ENCODE data around the gene GPSM1. TPM values are rescaled to one million over a fixed set of nuclear protein-coding genes. Genes with fewer than 3 reads are reported as not detected.
"Not testable (repeated sequence)": the region's sequence is repeated elsewhere in the genome, so short reads cannot be mapped to it uniquely, and the experiment has no call there.

The GPSM1 gene
- total RNA-seq, 4 donors from 2014 or later = 28.8 to 95.1 (median 38.1) TPM

DNA sequence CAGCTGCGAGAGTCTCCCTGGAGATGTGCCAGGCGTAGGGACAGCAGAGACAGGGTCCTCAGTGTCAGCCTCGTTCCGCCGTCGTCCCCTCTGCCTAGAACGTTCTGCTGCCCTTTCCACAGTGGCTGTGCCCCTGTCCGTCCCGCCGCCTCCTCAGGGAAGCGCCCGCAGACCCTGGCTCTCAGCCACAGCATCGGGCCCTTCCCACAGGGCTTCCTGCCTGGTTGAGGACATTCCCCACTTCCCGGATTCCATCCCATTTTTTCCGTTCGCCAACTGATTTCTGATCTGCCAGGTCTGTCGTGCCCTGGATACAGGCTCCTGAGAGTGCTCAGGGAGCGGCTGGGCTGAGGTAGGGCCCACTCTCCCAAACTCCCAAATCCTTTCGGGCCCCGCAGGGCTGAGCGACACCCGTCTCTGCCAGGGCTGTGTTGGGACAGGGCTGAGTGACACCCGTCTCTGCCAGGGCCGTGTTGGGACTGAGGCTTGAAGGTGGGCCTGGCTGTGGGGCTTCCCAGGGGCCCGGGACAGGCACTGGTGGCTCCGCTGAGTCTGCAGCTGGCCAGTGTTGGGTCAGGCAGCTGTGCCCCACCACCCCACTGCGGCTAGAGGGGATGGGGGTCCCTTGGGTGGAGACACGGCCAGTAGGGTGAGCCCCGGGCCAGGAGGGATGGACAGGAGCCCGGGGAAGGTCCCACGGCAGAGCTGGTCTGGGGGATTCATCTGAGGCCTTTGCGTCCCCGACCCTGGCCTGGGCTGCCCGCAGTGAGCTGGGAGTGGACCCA is 20.3 kb downstream of the GPSM1 start:
- Histone ChIP-seq H3K4me3 (no peak overlapping the region), H3K27ac (peak overlapping the region; percentile 10 to 93 (median 86)), H3K36me3 (peaks cover 0 to 38% (median 0%) of the 10 kb centered on the region in 3 donors)

GRCh38 chr9:136348691-136349090 is 21.4 kb downstream of the GPSM1 start:
- Histone ChIP-seq H3K4me1 (peaks cover 0 to 61% (median 29%) of the 10 kb centered on the region in 4 donors), H3K9me3 (no peaks in the 10 kb centered on the region), H3K27me3 (no peaks in the 10 kb centered on the region), H3K27ac (peak overlapping the region in 2 of 4 donors; percentile 91 to 93), H3K4me3 (no peak overlapping the region), H3K36me3 (peaks cover 0 to 38% (median 0%) of the 10 kb centered on the region in 3 donors)
- TF ChIP-seq, protein P1, sequence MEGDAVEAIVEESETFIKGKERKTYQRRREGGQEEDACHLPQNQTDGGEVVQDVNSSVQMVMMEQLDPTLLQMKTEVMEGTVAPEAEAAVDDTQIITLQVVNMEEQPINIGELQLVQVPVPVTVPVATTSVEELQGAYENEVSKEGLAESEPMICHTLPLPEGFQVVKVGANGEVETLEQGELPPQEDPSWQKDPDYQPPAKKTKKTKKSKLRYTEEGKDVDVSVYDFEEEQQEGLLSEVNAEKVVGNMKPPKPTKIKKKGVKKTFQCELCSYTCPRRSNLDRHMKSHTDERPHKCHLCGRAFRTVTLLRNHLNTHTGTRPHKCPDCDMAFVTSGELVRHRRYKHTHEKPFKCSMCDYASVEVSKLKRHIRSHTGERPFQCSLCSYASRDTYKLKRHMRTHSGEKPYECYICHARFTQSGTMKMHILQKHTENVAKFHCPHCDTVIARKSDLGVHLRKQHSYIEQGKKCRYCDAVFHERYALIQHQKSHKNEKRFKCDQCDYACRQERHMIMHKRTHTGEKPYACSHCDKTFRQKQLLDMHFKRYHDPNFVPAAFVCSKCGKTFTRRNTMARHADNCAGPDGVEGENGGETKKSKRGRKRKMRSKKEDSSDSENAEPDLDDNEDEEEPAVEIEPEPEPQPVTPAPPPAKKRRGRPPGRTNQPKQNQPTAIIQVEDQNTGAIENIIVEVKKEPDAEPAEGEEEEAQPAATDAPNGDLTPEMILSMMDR (IDR thresholded peaks at IDR 0.05) = no peak
- no peak for TF ChIP-seq POLR2A (IDR thresholded peaks at IDR 0.05)
- no peak for TF ChIP-seq EP300 (IDR thresholded peaks at IDR 0.05)
- WGBS, 2 donors = 84 to 93% methylated on average over 8 to 14 of the region's 14 CpGs
- no peak for DNase-seq (ENCODE audit: low spot score in 2 of 2)

More for the DNA sequence above, 20.3 kb downstream of the GPSM1 start:
- DNase-seq (ENCODE audit: low spot score in 2 of 2) = no peak
- TF ChIP-seq, protein P1 (IDR thresholded peaks at IDR 0.05) = no peak
- TF ChIP-seq POLR2A (IDR thresholded peaks at IDR 0.05) (no peak), EP300 (IDR thresholded peaks at IDR 0.05) (no peak)
- Histone ChIP-seq H3K9me3 (no peaks in the 10 kb centered on the region), H3K27me3 (no peaks in the 10 kb centered on the region), H3K4me1 (peaks cover 0 to 61% (median 31%) of the 10 kb centered on the region in 4 donors)
- WGBS, 2 donors = 59 to 74% methylated on average over 23 to 29 of the region's 34 CpGs

GRCh38 chr9:136349546-136349945 is 22.2 kb downstream of the GPSM1 start:
- no peak for DNase-seq (ENCODE audit: low spot score in 2 of 2)
- Histone ChIP-seq H3K9me3 (no peaks in the 10 kb centered on the region), H3K27me3 (no peaks in the 10 kb centered on the region), H3K4me1 (peaks cover 0 to 61% (median 32%) of the 10 kb centered on the region in 4 donors), H3K27ac (peak overlapping the region in 1 of 4 donors; percentile 93), H3K4me3 (no peak overlapping the region), H3K36me3 (peaks cover 0 to 38% (median 0%) of the 10 kb centered on the region in 3 donors)
- TF ChIP-seq POLR2A (IDR thresholded peaks at IDR 0.05) (no peak), EP300 (IDR thresholded peaks at IDR 0.05) (no peak)
- TF ChIP-seq, protein P1 (IDR thresholded peaks at IDR 0.05) = no peak
- WGBS, 2 donors = 63 to 100% methylated on average over 1 of the region's 24 CpGs

DNA sequence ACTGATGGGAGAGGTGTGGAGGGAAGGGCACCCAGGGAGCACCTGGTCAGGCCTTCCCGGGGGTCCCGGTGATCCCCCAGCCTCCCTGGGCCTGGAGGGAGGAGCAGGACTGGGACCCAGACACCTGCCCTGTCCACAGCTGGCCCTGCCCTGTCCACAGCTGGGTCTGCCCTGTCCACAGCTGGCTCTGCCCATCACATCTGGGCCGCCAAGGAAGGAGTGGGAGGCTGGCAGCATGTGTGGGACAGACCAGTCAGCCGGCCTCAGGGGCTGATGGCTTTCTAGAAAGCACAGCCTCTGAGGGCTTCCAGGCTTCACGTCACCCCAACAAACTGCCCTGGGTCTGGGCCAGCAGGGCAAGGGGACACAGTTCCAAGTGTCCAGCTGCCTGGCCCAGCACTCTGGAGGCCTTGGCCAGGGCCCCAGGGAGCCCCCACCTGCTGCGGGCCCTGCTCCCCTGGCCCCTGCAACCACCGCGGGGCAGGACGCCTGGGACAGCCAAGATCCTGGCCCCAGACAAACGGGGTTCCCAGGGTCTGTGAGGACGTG is 24.0 kb downstream of the GPSM1 start:
- no peak for DNase-seq (ENCODE audit: low spot score in 2 of 2)
- WGBS, 2 donors = 33 to 100% methylated on average over 2 to 11 of the region's 11 CpGs
- TF ChIP-seq POLR2A (IDR thresholded peaks at IDR 0.05) (no peak), EP300 (IDR thresholded peaks at IDR 0.05) (no peak)
- TF ChIP-seq, protein P1 (IDR thresholded peaks at IDR 0.05) = no peak
- H3K27ac ChIP-seq = peak overlapping the region in 1 of 4 donors; percentile 93
- no peaks in the 10 kb centered on the region for H3K9me3 ChIP-seq
- H3K27me3 ChIP-seq = no peaks in the 10 kb centered on the region
- peaks cover 0 to 38% (median 0%) of the 10 kb centered on the region in 3 donors for H3K36me3 ChIP-seq
- H3K4me3 ChIP-seq = no peak overlapping the region
- peaks cover 0 to 58% (median 31%) of the 10 kb centered on the region in 4 donors for H3K4me1 ChIP-seq

GRCh38 chr9:136351868-136352267 is 24.5 kb downstream of the GPSM1 start:
- peaks cover 0 to 44% (median 0%) of the 10 kb centered on the region in 3 donors for H3K36me3 ChIP-seq
- H3K27me3 ChIP-seq; H3K9me3 ChIP-seq; H3K4me3 ChIP-seq; DNase-seq (ENCODE audit: low spot score in 2 of 2): not testable (repeated sequence)
- WGBS, 2 donors = 84 to 95% methylated on average over 8 of the region's 24 CpGs
- H3K27ac ChIP-seq = peak overlapping the region in 1 of 4 donors; percentile 93
- H3K4me1 ChIP-seq = peaks cover 0 to 58% (median 30%) of the 10 kb centered on the region in 4 donors

All from tibial nerve (tissue), 4 donors.